ENCODE measurements around the gene A1BG.
"Not testable (repeated sequence)": the region's sequence is repeated elsewhere in the genome, so short reads cannot be mapped to it uniquely, and the experiment has no call there.

A1BG gene

DNA sequence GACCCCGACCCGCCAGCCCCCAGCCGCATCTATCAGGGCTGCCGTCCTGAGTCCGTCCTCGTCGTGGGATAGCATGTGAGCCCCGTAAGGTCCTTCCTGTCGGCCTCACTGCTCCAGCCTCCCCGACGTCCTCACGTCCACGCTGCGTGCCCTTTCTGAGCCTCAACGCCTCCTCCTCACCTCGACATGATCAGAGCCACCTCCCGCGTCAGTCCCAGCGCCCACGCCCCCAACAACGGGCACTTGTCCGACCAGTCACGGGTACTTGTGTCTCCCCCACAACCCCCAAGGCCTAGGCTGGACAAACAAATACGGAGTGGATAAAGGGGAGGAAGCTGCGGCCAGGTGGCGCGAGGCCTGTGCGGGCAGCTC, 8.6 kb upstream of the A1BG start:
- DNase-seq (ENCODE audit: low read depth in 3 of 3, low spot score in 1 of 3) = no peak

GRCh38 chr19:58357481-58358145, 4.3 kb upstream of the A1BG start:
- no peak for DNase-seq (ENCODE audit: low read depth in 3 of 3, low spot score in 1 of 3)

- DNase-seq (ENCODE audit: low read depth in 3 of 3, low spot score in 1 of 3) = no peak
Observed at GRCh38 chr19:58356766-58357480, 3.6 kb upstream of the A1BG start.

GRCh38 chr19:58355908-58356765, 2.8 kb upstream of the A1BG start:
- DNase-seq (ENCODE audit: low read depth in 3 of 3, low spot score in 1 of 3) = peak in 1 of 3 donors; percentile 14

DNA sequence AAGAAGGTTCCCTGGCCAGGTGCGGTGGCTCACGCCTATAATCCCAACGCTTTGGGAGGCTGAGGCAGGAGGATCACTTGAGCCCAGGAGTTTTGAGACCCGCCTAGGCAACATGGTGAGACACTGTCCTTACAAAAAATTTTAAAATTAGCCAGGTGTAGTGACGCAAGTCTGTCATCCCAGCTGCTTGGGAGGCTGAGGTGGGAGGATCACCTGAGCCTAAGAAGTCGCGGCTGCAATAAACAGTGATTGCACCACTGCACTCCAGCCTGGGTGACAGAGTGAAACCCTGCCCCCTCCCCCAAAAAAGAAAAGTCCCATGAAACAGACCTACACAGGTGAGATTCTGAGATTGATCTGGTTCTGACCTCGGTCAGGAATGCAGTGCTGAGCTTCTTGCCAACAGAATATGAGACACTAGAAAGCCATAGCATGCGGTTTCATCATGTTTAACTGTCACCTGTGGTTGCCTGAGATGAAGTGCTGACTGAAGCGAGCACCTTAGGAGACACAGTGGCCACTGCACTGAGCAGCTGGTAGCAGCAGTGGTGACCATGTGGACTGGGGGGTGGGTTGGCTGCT, 2.0 kb upstream of the A1BG start:
- no peak for DNase-seq (ENCODE audit: low read depth in 3 of 3, low spot score in 1 of 3)

DNA sequence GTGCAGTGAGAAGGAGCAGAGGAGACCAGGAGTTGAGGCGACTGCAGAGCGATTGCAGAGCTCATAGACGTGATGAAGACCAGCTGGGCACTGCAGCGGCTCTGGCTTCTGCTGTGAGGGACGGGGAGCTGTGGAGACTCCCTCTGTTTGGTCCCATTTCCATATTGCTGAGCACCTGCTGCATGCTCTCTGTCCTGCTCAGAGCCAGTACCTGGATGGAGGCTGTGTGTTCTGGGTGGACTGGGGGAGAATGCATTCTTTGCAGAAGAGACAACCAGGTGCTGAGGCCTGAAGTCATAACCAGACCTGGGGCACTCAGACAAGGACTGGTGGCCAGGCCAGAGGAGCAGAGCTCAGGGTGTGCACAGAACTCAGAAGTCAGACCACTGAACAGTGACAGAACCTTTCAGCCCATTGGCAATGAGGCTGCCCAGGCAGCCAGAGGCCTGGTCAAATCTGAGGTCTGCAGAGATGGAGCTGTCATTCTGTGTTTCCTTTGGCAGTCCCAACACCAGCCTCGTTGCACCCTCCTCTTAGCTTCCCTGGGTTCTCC, 1.3 kb upstream of the A1BG start:
- no peak for DNase-seq (ENCODE audit: low read depth in 3 of 3, low spot score in 1 of 3)

- DNase-seq (ENCODE audit: low read depth in 3 of 3, low spot score in 1 of 3) = no peak
Observed at GRCh38 chr19:58353717-58354477, 605 bp upstream of the A1BG start.

DNA sequence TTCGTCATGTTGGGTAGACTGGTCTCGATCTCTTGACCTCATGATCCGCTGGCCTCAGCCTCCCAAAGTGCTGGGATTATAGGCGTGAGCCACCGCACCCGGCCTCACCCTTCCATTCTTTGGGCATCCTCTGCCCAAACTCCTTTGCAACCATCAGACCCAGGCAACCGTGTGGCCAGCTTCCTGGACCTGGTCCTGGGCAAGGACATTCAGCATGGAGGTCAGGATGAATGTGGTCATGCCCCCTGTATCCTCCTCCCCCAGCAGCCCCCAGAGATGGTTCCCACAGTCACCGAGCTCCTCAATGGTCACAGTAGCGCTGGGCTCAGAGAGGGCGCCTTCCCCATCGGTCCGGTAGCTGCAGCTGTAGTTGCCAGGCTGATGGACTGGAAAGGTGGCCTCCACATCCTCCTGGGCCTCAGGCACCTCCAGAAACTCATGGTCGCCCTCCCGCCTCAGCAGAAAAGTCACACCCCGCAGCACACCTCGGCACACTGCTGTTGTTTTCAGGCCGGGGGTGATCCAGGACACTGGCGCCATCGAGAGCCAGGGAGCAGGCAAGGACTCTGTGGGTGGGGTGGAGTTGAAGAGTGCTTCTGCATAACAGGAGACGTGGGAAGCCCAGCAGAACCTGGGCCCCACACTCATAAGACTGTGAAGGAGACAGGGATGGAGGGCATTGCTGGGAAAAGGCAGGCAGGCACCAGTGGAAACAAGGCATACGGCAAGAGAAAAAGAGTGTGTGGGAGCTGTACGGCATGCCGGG, 1.1 kb downstream of the A1BG start:
- DNase-seq (ENCODE audit: low read depth in 3 of 3, low spot score in 1 of 3) = no peak

GRCh38 chr19:58351558-58351878, 1.8 kb downstream of the A1BG start:
- DNase-seq (ENCODE audit: low read depth in 3 of 3, low spot score in 1 of 3) = no peak

GRCh38 chr19:58350871-58351557, 2.3 kb downstream of the A1BG start:
- no peak for DNase-seq (ENCODE audit: low read depth in 3 of 3, low spot score in 1 of 3)

- no peak for DNase-seq (ENCODE audit: low read depth in 3 of 3, low spot score in 1 of 3)
Observed at GRCh38 chr19:58350001-58350861, 3.1 kb downstream of the A1BG start.

GRCh38 chr19:58349590-58349989, 3.7 kb downstream of the A1BG start:
- no peak for DNase-seq (ENCODE audit: low read depth in 3 of 3, low spot score in 1 of 3)

- DNase-seq (ENCODE audit: low read depth in 3 of 3, low spot score in 1 of 3) = not testable (repeated sequence)
Observed at GRCh38 chr19:58348080-58348479, 5.2 kb downstream of the A1BG start.

DNA sequence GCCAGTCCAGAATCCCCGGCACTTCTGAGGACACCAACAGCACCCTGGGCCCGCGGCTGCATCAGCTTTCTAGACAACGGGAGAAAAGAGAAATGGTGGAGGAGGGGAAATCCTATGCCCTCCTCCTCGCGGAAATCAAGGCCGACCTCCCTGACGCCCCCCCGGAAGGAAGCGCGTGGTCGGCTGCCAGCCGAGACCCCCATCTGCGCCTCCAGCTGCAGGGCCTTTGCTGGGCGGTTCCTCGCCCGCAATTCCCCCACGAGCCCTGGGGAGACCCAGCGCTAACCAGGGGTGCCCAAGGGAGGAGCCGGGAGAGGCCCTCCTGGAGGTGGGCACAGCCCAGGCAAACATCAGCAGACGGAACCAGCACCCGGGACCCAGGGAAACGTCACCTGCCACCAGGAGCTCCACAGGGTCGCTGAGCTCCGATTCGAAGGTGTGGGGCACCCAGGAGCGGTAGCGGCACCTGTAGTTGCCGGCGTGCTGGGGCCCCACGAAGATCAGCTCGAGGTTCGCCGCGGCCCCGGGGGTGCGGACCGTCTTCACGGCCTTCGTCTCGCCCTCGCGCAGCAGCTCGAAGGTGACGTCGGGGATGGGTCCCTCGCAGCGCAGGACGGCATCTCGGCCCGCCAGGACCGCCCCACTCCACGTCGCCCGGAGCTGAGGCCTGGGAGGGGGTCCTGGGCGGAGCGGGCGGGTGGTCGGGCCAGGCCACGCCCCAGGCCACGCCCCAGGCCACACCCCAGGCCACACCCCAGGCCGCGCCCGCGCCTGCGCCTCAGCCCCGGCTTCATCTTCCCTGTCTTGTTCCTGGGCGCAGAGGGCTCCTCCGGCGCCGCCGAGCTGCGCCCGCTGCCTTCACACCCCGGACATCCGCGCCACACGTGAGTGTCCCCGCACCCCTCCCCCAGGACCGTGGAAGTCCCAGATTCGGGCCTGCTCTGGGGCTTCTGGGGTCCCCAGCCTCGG, 6.0 kb downstream of the A1BG start:
- peak; percentile 22 to 47 (median 41) for DNase-seq (ENCODE audit: low read depth in 3 of 3, low spot score in 1 of 3)

GRCh38 chr19:58345558-58345957, 7.7 kb downstream of the A1BG start:
- no peak for DNase-seq (ENCODE audit: low read depth in 3 of 3, low spot score in 1 of 3)

DNA sequence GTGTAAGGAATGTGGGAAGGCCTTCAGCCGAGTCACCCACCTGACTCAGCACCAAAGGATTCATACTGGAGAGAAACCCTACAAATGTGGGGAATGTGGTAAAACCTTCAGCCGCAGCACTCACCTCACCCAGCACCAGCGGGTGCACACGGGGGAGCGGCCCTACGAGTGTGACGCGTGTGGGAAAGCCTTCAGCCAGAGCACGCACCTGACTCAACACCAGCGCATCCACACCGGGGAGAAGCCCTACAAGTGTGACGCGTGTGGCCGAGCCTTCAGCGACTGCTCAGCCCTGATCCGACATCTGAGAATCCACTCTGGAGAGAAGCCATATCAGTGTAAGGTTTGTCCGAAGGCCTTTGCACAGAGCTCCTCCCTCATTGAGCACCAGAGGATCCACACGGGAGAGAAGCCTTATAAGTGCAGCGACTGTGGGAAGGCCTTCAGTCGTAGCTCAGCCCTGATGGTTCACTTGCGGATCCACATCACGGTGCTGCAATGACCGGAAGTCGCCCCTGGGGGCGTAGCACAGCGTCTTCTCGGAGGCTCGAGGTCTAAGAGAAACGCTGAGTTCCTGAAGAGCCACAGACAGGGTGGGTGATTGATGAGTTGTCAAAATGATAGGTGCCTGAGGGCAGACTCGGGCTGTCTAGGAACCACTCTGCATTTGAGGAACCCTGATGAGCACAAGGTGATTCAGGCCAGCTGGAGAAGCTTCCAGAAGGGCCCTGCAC, 14.3 kb downstream of the A1BG start:
- DNase-seq (ENCODE audit: low read depth in 3 of 3, low spot score in 1 of 3) = no peak

DNA sequence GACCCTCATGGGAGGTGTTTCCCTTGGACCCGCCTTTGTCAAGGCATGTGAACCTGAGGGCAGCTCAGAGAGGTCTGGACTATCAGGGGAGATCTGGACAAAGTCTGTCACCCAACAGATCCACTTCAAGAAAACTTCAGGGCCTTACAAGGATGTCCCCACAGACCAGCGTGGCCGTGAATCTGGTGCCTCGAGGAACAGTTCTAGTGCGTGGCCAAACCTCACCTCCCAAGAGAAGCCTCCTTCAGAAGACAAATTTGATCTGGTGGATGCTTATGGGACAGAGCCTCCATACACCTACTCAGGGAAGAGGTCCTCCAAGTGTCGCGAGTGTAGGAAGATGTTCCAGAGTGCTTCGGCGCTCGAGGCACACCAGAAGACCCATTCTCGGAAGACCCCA, 15.0 kb downstream of the A1BG start:
- DNase-seq (ENCODE audit: low read depth in 3 of 3, low spot score in 1 of 3) = no peak

Measured in stimulated activated CD4-positive, alpha-beta T cell treated with anti-CD3 and anti-CD28 coated beads, TNF-alpha, amount 100 ng/mL, for 1 hour (primary cell).